NCI-H187 (cell line): Measurements from ENCODE around the gene GPN2.

Source experiments
- DNase-seq, 2 experiments: peaks; one replicate each; lab custom pipeline; 2025; lab: John Stamatoyannopoulos, UW

The GPN2 gene

DNA sequence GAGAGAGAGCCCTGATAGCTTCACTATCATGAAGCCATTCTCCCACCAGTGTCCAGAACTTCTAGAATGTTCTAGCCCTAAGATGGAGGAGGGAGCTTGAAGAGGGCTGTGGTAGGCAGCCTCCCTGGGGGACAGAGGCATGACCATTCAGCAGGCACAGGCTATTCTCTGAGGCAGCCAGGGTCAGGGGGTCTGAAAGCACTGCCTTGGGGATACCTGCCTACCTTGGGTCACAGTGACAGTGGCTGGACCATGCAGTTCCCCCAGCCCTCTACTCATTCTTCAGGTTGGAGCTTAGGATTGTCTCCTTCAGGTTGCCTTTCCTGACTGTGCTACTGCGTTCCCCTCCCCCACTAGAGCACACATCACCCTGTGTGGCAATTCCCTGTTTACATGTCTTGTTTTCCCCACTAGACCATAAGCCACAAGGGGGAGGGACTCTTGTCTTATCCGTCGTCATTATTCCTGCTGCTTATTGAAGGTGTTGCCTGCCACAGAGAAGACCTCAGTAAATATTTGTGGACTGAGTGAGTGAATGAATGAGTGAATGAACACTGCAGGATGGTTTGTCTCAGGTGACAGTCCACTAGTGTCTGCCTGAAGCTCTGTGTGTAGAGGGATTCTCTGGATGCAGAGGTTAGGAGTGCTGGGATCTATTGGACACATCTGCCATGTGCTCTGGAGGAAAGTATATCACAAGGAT, 58.4 kb downstream of the GPN2 start:
- DNase-seq, result no peak

DNA sequence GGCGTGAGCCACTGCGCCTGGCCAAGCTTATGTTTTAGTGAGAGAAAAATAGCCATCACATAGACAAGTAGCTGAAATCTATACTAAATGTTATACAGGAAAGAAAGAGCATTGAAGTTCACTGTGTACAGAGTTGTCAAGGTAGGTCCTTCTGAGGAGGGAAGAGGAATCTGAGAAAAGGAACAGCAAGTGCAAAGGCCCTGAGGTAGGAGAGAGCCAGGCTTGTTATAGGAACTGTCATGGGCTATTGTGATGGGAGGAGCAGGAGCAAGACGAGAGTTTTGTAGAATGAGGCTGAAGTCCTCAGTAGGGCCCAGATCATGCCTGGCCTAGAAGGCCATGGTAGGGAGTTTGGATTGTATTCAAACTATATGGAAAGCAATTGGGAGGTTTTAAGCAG, 59.0 kb downstream of the GPN2 start:
- DNase-seq, result no peak

DNA sequence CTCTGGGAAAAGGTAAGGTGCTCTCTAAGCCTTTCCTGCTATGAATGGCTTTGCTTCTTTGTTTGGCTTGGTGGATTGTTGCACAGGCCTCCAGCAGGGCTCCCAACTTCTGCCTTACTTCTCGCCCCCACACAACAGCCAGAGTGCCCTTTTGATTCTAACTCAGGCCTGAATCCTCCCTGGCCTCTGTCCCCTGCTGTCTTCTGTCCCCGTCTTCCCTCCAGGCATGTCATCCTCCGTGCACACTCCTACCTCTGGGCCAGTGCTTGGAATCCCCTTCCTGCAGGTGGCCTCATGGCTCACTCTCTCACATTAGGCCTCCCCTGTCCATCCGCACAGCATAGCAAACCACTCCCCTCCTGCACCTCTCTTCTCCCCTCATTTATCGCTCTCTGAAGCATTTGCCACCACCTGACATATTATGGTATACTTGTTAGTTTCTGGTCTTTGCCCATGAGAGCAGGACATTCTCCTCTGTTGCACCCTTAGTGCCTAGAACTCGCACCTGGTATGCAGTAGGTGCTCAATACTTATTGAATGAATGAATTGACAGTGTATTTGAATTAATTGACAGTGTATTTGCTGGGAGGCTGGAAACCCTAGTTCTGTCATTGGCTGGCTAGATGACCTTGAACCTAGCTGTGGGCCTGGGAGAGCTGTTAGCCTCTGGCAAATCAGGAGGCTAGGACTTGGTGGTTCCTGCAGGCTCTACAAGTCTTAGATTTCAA, 60.7 kb downstream of the GPN2 start:
- no peak for DNase-seq

DNA sequence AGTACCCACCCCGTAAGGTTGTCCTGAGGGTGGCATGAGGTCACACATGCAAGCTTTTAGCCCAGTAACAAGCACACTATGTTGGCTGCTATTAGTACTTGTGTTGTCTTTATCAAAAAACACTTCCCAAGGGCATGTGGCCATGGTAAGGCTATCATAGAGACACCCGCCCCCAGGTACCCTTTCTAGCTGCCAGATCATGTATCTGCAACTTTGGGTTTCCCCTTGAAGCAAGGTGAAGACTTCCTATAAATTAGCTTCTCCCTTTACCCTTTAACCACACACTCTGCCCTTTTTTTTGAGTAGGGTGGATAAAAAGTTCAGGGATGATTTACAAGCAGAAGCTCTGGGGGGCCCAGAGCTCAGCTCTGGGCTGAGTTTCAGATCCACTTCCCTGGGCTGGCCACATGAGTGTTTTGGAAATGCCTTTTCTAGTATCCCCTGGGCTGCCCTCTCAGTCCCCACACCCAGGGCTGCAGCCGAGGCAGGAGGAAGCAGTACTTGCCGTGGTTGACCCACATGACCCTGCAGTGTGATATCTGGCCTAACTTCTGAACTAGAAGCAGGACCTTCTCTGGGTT, 61.6 kb downstream of the GPN2 start:
- no peak for DNase-seq

DNA sequence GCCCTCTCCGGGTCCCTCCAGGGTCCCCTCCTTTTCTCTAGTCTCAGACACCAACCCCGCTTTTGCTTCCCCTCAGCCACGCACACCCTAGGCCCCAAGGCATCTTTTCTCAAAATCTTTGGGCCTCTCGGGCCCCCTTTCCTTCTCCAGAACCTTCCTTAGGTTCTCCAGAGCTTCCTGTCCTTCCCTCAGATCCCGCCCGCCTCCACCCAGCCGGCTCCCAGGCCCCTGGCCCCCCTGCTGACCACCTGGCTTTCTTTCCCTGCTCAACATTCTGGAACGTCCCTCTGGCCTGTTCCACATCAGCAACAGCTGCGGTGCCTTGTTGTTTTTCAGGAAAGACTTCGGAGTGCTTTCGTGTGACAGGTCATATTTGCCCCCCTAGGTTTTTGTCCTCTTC, 62.4 kb downstream of the GPN2 start:
- DNase-seq, result no peak

DNA sequence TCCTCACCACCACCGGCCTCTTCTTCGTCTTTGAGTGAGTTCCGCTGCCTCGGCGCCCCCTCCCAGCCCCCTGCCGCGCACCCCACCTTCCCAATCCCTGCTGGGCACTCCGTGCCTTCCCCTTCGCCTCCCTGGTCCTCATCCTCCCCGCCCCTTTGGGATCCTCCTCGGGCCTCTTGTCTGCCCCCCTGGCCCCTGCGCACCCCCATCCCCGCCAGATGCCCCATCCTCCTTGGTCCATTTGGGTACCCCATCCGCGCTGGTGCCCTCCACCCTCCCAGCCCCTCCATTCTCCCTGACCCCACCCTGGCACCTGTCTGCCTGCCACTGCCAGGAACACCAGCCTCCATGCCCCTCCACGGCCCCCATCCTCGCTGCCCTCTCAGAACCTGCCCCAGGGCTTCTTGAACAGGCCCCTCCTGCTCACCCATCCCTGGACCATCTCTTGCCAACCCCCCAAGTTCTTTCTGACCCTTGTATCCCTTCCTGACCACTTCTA, 62.9 kb downstream of the GPN2 start:
- no peak for DNase-seq

DNA sequence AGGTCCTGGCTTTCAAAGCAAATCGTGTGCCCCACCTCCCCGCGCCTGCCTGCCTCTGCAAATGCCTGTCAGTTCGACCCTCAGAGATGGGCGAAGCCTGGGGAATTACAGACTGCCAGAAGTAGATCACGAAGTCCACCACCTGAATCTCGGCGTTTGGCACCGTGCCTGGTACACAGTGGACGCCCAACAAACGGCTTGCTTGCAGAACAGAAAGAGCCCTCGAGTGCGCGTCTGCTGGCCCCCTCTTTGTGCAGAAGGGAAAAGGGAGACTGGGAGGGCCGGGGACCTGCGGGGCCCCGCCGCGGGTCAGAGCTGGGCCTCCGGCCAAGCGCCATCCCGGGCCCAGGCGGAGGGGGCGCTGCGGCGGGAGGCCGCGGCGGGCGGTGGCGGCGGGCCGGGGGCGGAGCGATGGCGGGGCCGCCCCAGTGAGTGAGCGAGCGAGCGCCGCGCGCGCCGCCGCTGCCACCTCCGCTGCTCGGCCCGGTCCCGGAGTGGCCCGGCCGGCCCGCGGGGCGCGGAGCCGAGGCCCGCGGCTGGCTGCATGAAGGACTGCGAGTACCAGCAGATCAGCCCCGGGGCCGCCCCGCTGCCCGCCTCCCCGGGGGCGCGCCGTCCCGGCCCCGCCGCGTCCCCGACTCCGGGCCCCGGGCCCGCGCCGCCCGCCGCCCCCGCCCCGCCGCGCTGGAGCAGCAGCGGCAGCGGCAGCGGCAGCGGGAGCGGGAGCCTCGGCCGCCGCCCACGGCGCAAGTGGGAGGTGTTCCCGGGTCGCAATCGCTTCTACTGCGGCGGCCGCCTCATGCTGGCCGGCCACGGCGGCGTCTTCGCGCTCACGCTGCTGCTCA, 63.6 kb downstream of the GPN2 start, which contains the start of gene ZDHHC18:
Gene ZDHHC18, plus strand, starts transcription at position 428 of the 845 bp plus-strand sequence. Its CDS starts 117 bp downstream, at position 545.
- DNase-seq, result peak in 1 of 2 experiments; percentile 47
